HepG2 (cell line): ENCODE measurements around the gene SERPINB11. TPM values are rescaled to one million over a fixed set of nuclear protein-coding genes. Genes with fewer than 3 reads are reported as not detected.
"Not testable (repeated sequence)": the region's sequence is repeated elsewhere in the genome, so short reads cannot be mapped to it uniquely, and the experiment has no call there.

ENCODE experiments used
- ATAC-seq: fragments of 200-7000 bp; cut with Tn5 transposase; 3 replicates; pipeline ENCODE4 v1.9.1; 2020; ENCODE audit warnings: mild to moderate bottlenecking, moderate library complexity
- BruUV-seq: library from RNA; stranded (reverse); fragments of 400-500 nt; replicated peaks from 2 replicates; lab custom pipeline; 2021; lab: Mats Ljungman, UMichigan
- CTCF ChIA-PET: fragments of 300-600 bp; formaldehyde crosslinking; extraction: SDS; loops from one replicate; lab custom pipeline; 2021; ENCODE audit warnings: low total read pairs, inconsistent platforms, low intra/inter-chr PET ratio; lab: Yijun Ruan, JAX
- POLR2A ChIA-PET: fragments of 350-600 bp; sonication (Branson Sonifier 250); formaldehyde crosslinking; loops from one replicate; lab custom pipeline; 2020; ENCODE audit warnings: antibody characterized with exemption, inconsistent platforms; lab: Yijun Ruan, JAX
- DNase-seq: peaks from one replicate; pipeline ENCODE4 v3.0.0-alpha.2; 2015; ENCODE audit warnings: low spot score
- FAIRE-seq: peaks from 3 replicates; lab custom pipeline; 2011; peaks lifted over from hg19 to GRCh38; lab: Jason Lieb, UNC
- H2AFZ ChIP-seq: one replicate; pipeline ENCODE4 v1.6.1; 2011; ENCODE audit warnings: low read length, inconsistent platforms
- H3K27ac ChIP-seq: fragments of 300-600 bp; 3 replicates; pipeline ENCODE4 v1.8.0; 2011; ENCODE audit warnings: mixed run types, mild to moderate bottlenecking, mixed read lengths, low read length, inconsistent platforms; ENCODE audit not compliant: insufficient read depth; ENCODE audit errors: extremely low read length
- H3K27me3 ChIP-seq, 2 experiments: fragments of 200-600 bp in 1 of 2; 2 replicates in 1 of 2; 3 replicates in 1 of 2; pipeline versions ENCODE4 v1.6.0 to v1.8.0; 2011; ENCODE audit warnings: low read length in 2 of 2, mild to moderate bottlenecking in 2 of 2, moderate library complexity in 2 of 2, inconsistent platforms in 1 of 2; ENCODE audit not compliant: insufficient read depth in 2 of 2, control insufficient read depth in 1 of 2
- H3K36me3 ChIP-seq, 2 experiments: fragments of 200-600 bp in 1 of 2; replicated peaks in 1 of 2; 2 replicates in 1 of 2; 3 replicates in 1 of 2; pipeline versions ENCODE4 v1.5.1 to v1.8.0; 2011; ENCODE audit warnings: low read length in 2 of 2, inconsistent platforms in 1 of 2; ENCODE audit not compliant: insufficient read depth in 2 of 2, control insufficient read depth in 1 of 2
- H3K4me1 ChIP-seq: 2 replicates; pipeline ENCODE4 v1.5.1; 2012; ENCODE audit warnings: low read length, inconsistent platforms; ENCODE audit not compliant: insufficient read depth
- H3K4me2 ChIP-seq: 2 replicates; pipeline ENCODE4 v1.6.0; 2011; ENCODE audit warnings: low read depth, low read length, inconsistent platforms
- H3K4me3 ChIP-seq, 3 experiments: fragments of 200-600 bp in 1 of 3; sonication (generic), shearing (Covaris generic) in 1 of 3; replicated peaks in 1 of 3; 2 replicates each; pipeline ENCODE4 v1.5.1; 2011 to 2016; ENCODE audit warnings: low read length in 3 of 3, inconsistent platforms in 2 of 3, low read depth in 2 of 3, mild to moderate bottlenecking in 2 of 3, control low read depth in 1 of 3, mixed read lengths in 1 of 3; ENCODE audit not compliant: insufficient read depth in 1 of 3
- H3K79me2 ChIP-seq: one replicate; pipeline ENCODE4 v1.6.1; 2011; ENCODE audit warnings: low read length, inconsistent platforms; ENCODE audit not compliant: insufficient read depth
- H3K9ac ChIP-seq: 2 replicates; pipeline ENCODE4 v1.6.0; 2011; ENCODE audit warnings: mild to moderate bottlenecking, low read depth, low read length, inconsistent platforms; ENCODE audit not compliant: insufficient read depth
- H3K9me3 ChIP-seq: 2 replicates; pipeline ENCODE4 v1.5.1; 2012; ENCODE audit warnings: mild to moderate bottlenecking, low read length
- H4K20me1 ChIP-seq: 2 replicates; pipeline ENCODE4 v1.6.0; 2011; ENCODE audit warnings: inconsistent platforms, mild to moderate bottlenecking, low read length, moderate library complexity; ENCODE audit not compliant: insufficient read depth
- SAP130 ChIP-seq: IDR thresholded peaks from 2 replicates; pipeline ENCODE4 v1.6.1; 2016; ENCODE audit warnings: low read depth
- ZNF775 ChIP-seq: sonication (generic); formaldehyde crosslinking; IDR thresholded peaks from 2 replicates; pipeline ENCODE4 v1.4.0; 2020; ENCODE audit warnings: missing genetic modification reagents, mild to moderate bottlenecking, moderate library complexity, borderline replicate concordance
- ZNF790 ChIP-seq: sonication (generic); formaldehyde crosslinking; IDR thresholded peaks from 2 replicates; pipeline ENCODE4 v1.8.0; 2022; ENCODE audit warnings: missing genetic modification reagents, mild to moderate bottlenecking, borderline replicate concordance
- WGBS: methylation state at CpG from one replicate; pipeline ENCODE4 v1.1.6; 2017; ENCODE audit warnings: low lambda C conversion rate; 5-methylcytosine and 5-hydroxymethylcytosine counted together
- in situ Hi-C: cut with HindIII; loops from 2 replicates; pipeline ENCODE4 v1.10.0; 2017; ENCODE audit warnings: low pct_unique_long_range_greater_than_20kb; ENCODE audit not compliant: extremely low pct_ligation_motif_present
- intact Hi-C: fragments of 100-400 bp; cut with micrococcal nuclease; formaldehyde crosslinking; loops from one replicate; pipeline ENCODE4 v1.10.0; 2022; ENCODE audit not compliant: unreplicated experiment
- polyA plus RNA-seq, 8 experiments: library from polyadenylated mRNA; depleted of rRNA in 3 of 8; stranded (reverse) in 7 of 8; unstranded in 1 of 8; fragments of >200 nt; fragmentation: Illumina TruSeq in 4 of 8; extraction: Trizol in 4 of 8; gene quantifications; 2 replicates each; pipeline versions ENCODE4 v1.2.1 to v1.2.3, GENCODE V29; 2011 to 2016; ENCODE audit warnings: low read depth in 4 of 8, missing spikeins in 1 of 8, mixed read lengths in 1 of 8; ENCODE audit not compliant: insufficient read depth in 1 of 8
- total RNA-seq, 5 experiments: library from RNA; depleted of rRNA; stranded (reverse); fragments of >200 nt; fragmentation: Illumina TruSeq; extraction: Trizol; gene quantifications; 2 replicates each; pipeline ENCODE4 v1.2.3, GENCODE V29; 2016; ENCODE audit warnings: low read depth in 1 of 5

Gene SERPINB11
- total and polyA plus RNA-seq, 2 of the 13 experiments (the other 11 are each of a cell fraction or from before 2014, with no cell fraction given), result not detected

DNA sequence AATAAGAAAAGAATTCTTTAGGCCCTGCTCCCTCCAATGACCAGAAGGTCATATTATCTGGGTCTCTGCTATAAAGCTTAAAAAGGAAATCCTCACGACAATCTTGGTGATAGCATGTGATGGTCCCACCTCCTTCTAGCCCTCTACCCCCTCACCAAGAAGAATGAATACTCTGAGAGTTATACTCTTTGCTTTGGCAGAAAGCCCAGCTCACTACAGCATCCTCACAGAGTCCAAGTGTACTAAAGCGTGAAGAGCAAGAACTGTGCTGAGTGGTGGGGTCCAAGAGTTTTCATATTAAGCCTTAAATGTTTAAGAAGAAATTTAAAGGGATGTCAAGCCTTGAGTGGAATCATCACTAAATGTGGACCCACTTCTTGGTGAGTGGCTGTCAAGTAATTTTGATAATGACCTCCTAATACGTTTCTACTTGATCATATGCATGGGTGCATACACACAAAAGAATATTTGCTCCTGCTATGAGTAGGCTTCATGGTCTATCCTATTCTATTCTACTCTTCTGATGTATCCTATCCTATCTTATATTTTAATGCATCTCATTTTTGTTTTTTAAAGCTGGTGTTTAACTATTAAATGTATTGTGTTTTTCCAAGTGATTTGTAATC is 56.0 kb downstream of the SERPINB11 start:
- no peaks in the 10 kb centered on the region for H4K20me1 ChIP-seq
- no peak for DNase-seq
- CTCF ChIA-PET, result no interaction called here
- POLR2A ChIA-PET, result no interaction called here
- BruUV-seq, result no TSS peak
- H3K27me3 ChIP-seq, result no peaks in the 10 kb centered on the region
- H3K4me3 ChIP-seq, result no peak overlapping the region
- TF ChIP-seq ZNF775 (CRISPR knock-in tag), result no peak
- no peak for TF ChIP-seq ZNF790 (CRISPR knock-in tag)
- no peak for TF ChIP-seq SAP130 (CRISPR knock-in tag)
- no peak for ATAC-seq
- H2AFZ ChIP-seq, result no peak overlapping the region
- H3K27ac ChIP-seq, result no peak overlapping the region
- H3K4me2 ChIP-seq, result no peak overlapping the region
- intact Hi-C loops (loop anchor here (5.0 kb wide), 1 partner anchor 171 kb away; the partner anchor contains the start of gene SERPINB13), in situ Hi-C loops (no loop called here)
- no peaks in the 10 kb centered on the region for H3K36me3 ChIP-seq
- H3K9me3 ChIP-seq, result peaks cover 19% of the 10 kb centered on the region; the same call in 1 of the 2 replicates
- no peak for FAIRE-seq
- 0% methylated on average over 3 of the region's 3 CpGs for WGBS
- no peaks in the 10 kb centered on the region for H3K79me2 ChIP-seq
- no peak overlapping the region for H3K9ac ChIP-seq
- H3K4me1 ChIP-seq, result no peaks in the 10 kb centered on the region

DNA sequence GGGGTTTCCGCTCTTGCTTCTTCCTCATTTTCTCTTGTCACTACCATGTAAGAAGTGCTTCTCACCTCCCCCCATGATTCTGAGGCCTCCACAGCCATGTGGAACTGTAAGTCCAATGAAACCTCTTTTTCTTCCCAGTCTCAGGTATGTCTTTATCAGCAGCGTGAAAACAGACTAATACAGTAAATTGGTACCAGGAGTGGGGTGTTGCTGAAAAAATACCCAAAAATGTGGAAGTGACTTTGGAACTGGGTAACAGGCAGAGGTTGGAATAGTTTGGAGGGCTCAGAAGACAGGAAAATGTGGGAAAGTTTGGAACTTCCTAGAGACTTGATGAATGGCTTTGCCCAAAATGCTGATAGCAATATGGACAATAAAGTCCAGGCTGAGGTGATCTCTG is 57.0 kb downstream of the SERPINB11 start:
- intact Hi-C loops, result loop anchor here (5.0 kb wide), 1 partner anchor 172 kb away; the partner anchor contains the start of gene SERPINB13
- H3K4me2 ChIP-seq, H2AFZ ChIP-seq, H3K27me3 ChIP-seq, in situ Hi-C loops, H3K9ac ChIP-seq, H3K27ac ChIP-seq, BruUV-seq, FAIRE-seq, CTCF ChIA-PET, POLR2A ChIA-PET, DNase-seq, H3K36me3 ChIP-seq, H4K20me1 ChIP-seq, ATAC-seq, H3K4me3 ChIP-seq, H3K79me2 ChIP-seq, H3K4me1 ChIP-seq: not testable (repeated sequence)
- WGBS, result 46% methylated on average over 2 of the region's 2 CpGs
- peaks cover 19% of the 10 kb centered on the region; the same call in 1 of the 2 replicates for H3K9me3 ChIP-seq
